ENCODE measurements around the gene CCDC159.
A peak's percentile ranks its signal among the peaks of the same experiment; 100 is the strongest.

The CCDC159 gene

DNA sequence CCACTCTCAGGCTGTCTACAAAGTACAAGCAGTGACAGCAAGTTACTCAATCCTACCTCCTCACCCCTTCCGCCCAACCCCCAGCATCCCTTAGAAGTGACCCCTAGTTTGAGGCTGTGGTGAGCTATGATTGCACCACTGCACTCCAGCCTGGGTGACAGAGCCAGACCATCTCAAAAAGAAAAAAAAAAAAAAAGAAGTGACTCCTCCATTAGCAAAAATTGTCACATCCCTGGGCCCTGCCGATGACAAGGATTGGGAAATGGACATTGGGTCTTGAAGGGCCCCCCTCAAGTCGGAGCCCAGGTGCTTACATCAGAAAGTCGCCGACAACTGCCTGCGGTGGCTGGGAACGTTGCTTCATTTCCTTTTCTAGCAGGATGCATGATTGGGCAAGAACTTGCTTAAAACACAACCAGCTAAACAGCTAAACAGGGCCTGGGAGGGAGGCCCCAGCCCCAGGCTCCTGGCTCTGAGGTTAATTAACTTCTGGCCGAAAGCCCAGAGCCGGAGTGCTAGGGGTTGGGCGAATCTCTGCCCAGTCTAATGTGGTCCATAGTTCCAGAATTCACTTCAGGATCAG, 22.1 kb upstream of the CCDC159 start (continued):
- TF ChIP-seq ZNF843 (tag by site-specific recombination; IDR thresholded peaks at IDR 0.05): no peak
- TF ChIP-seq ZNF555 (tag by site-specific recombination; conservative IDR thresholded peaks at IDR 0.05): no peak
- TF ChIP-seq GLI4 (tag by site-specific recombination; IDR thresholded peaks at IDR 0.05): no peak
- no peak for TF ChIP-seq HOXA7 (CRISPR knock-in tag; IDR thresholded peaks at IDR 0.05; ENCODE audit: borderline replicate concordance)
- TF ChIP-seq HOXC10 (CRISPR knock-in tag; IDR thresholded peaks at IDR 0.05): no peak
- TF ChIP-seq ZNF561 (tag by site-specific recombination; IDR thresholded peaks at IDR 0.05; ENCODE audit: borderline replicate concordance): no peak
- no peak for TF ChIP-seq ZNF610 (tag by site-specific recombination; IDR thresholded peaks at IDR 0.05; ENCODE audit: borderline replicate concordance)
- TF ChIP-seq, protein P1, sequence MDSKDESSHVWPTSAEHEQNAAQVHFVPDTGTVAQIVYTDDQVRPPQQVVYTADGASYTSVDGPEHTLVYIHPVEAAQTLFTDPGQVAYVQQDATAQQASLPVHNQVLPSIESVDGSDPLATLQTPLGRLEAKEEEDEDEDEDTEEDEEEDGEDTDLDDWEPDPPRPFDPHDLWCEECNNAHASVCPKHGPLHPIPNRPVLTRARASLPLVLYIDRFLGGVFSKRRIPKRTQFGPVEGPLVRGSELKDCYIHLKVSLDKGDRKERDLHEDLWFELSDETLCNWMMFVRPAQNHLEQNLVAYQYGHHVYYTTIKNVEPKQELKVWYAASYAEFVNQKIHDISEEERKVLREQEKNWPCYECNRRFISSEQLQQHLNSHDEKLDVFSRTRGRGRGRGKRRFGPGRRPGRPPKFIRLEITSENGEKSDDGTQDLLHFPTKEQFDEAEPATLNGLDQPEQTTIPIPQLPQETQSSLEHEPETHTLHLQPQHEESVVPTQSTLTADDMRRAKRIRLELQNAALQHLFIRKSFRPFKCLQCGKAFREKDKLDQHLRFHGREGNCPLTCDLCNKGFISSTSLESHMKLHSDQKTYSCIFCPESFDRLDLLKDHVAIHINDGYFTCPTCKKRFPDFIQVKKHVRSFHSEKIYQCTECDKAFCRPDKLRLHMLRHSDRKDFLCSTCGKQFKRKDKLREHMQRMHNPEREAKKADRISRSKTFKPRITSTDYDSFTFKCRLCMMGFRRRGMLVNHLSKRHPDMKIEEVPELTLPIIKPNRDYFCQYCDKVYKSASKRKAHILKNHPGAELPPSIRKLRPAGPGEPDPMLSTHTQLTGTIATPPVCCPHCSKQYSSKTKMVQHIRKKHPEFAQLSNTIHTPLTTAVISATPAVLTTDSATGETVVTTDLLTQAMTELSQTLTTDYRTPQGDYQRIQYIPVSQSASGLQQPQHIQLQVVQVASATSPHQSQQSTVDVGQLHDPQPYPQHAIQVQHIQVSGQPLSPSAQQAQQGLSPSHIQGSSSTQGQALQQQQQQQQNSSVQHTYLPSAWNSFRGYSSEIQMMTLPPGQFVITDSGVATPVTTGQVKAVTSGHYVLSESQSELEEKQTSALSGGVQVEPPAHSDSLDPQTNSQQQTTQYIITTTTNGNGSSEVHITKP (tag by site-specific recombination; IDR thresholded peaks at IDR 0.05): peak; percentile 96
- TF ChIP-seq SCRT1 (tag by site-specific recombination; IDR thresholded peaks at IDR 0.05; ENCODE audit: borderline replicate concordance): no peak
- TF ChIP-seq YY2 (tag by site-specific recombination; IDR thresholded peaks at IDR 0.05): no peak
- TF ChIP-seq, protein P2, sequence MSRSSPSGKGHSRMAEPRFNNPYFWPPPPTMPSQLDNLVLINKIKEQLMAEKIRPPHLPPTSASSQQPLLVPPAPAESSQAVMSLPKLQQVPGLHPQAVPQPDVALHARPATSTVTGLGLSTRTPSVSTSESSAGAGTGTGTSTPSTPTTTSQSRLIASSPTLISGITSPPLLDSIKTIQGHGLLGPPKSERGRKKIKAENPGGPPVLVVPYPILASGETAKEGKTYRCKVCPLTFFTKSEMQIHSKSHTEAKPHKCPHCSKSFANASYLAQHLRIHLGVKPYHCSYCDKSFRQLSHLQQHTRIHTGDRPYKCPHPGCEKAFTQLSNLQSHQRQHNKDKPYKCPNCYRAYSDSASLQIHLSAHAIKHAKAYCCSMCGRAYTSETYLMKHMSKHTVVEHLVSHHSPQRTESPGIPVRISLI (tag by site-specific recombination; IDR thresholded peaks at IDR 0.05): no peak
- no peak for TF ChIP-seq ZFHX2 (tag by site-specific recombination; conservative IDR thresholded peaks at IDR 0.05)
- TF ChIP-seq, protein P3, sequence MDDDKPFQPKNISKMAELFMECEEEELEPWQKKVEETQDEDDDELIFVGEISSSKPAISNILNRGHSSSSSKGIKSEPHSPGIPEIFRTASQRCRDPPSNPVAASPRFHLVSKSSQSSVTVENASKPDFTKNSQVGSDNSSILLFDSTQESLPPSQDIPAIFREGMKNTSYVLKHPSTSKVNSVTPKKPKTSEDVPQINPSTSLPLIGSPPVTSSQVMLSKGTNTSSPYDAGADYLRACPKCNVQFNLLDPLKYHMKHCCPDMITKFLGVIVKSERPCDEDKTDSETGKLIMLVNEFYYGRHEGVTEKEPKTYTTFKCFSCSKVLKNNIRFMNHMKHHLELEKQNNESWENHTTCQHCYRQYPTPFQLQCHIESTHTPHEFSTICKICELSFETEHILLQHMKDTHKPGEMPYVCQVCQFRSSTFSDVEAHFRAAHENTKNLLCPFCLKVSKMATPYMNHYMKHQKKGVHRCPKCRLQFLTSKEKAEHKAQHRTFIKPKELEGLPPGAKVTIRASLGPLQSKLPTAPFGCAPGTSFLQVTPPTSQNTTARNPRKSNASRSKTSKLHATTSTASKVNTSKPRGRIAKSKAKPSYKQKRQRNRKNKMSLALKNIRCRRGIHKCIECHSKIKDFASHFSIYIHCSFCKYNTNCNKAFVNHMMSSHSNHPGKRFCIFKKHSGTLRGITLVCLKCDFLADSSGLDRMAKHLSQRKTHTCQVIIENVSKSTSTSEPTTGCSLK (tag by site-specific recombination; IDR thresholded peaks at IDR 0.05): no peak
- TF ChIP-seq SALL2 (tag by site-specific recombination; IDR thresholded peaks at IDR 0.05; ENCODE audit: borderline replicate concordance): no peak
- TF ChIP-seq ZNF37A (tag by site-specific recombination; IDR thresholded peaks at IDR 0.05): no peak
- TF ChIP-seq ZNF394 (tag by site-specific recombination; IDR thresholded peaks at IDR 0.05; ENCODE audit: borderline replicate concordance): no peak
- TF ChIP-seq ZNF174 (tag by site-specific recombination; IDR thresholded peaks at IDR 0.05): no peak
- no peak for TF ChIP-seq WT1 (tag by site-specific recombination; IDR thresholded peaks at IDR 0.05)
- TF ChIP-seq ZNF600 (tag by site-specific recombination; IDR thresholded peaks at IDR 0.05): peak; percentile 71
- TF ChIP-seq ZNF549 (tag by site-specific recombination; IDR thresholded peaks at IDR 0.05): no peak
- TF ChIP-seq, protein P4, sequence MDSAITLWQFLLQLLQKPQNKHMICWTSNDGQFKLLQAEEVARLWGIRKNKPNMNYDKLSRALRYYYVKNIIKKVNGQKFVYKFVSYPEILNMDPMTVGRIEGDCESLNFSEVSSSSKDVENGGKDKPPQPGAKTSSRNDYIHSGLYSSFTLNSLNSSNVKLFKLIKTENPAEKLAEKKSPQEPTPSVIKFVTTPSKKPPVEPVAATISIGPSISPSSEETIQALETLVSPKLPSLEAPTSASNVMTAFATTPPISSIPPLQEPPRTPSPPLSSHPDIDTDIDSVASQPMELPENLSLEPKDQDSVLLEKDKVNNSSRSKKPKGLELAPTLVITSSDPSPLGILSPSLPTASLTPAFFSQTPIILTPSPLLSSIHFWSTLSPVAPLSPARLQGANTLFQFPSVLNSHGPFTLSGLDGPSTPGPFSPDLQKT (IDR thresholded peaks at IDR 0.05; ENCODE audit: borderline replicate concordance, low read depth, low read length): no peak
- TF ChIP-seq ZNF660 (tag by site-specific recombination; IDR thresholded peaks at IDR 0.05): peak; percentile 80; the same call in 1 of the 2 replicates
- no peak for TF ChIP-seq SP2 (tag by site-specific recombination; IDR thresholded peaks at IDR 0.05)
- peak; percentile 84 for TF ChIP-seq ZBTB48 (tag by site-specific recombination; IDR thresholded peaks at IDR 0.05)
- TF ChIP-seq, protein P5, sequence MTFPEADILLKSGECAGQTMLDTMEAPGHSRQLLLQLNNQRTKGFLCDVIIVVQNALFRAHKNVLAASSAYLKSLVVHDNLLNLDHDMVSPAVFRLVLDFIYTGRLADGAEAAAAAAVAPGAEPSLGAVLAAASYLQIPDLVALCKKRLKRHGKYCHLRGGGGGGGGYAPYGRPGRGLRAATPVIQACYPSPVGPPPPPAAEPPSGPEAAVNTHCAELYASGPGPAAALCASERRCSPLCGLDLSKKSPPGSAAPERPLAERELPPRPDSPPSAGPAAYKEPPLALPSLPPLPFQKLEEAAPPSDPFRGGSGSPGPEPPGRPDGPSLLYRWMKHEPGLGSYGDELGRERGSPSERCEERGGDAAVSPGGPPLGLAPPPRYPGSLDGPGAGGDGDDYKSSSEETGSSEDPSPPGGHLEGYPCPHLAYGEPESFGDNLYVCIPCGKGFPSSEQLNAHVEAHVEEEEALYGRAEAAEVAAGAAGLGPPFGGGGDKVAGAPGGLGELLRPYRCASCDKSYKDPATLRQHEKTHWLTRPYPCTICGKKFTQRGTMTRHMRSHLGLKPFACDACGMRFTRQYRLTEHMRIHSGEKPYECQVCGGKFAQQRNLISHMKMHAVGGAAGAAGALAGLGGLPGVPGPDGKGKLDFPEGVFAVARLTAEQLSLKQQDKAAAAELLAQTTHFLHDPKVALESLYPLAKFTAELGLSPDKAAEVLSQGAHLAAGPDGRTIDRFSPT (tag by site-specific recombination; IDR thresholded peaks at IDR 0.05): no peak
- no peak for TF ChIP-seq SETDB1 (IDR thresholded peaks at IDR 0.05; ENCODE audit: insufficient read length, low read length)
- TF ChIP-seq SCRT2 (tag by site-specific recombination; IDR thresholded peaks at IDR 0.05): no peak
- TF ChIP-seq, protein P6, sequence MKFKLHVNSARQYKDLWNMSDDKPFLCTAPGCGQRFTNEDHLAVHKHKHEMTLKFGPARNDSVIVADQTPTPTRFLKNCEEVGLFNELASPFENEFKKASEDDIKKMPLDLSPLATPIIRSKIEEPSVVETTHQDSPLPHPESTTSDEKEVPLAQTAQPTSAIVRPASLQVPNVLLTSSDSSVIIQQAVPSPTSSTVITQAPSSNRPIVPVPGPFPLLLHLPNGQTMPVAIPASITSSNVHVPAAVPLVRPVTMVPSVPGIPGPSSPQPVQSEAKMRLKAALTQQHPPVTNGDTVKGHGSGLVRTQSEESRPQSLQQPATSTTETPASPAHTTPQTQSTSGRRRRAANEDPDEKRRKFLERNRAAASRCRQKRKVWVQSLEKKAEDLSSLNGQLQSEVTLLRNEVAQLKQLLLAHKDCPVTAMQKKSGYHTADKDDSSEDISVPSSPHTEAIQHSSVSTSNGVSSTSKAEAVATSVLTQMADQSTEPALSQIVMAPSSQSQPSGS (tag by site-specific recombination; IDR thresholded peaks at IDR 0.05; ENCODE audit: low read depth): no peak
- peak; percentile 70; the same call in 1 of the 2 replicates for TF ChIP-seq ZBTB17 (tag by site-specific recombination; IDR thresholded peaks at IDR 0.05)
- TF ChIP-seq ZFP69B (tag by site-specific recombination; IDR thresholded peaks at IDR 0.05): peak; percentile 63
